Activated CD4-positive, alpha-beta T cell treated with anti-CD3 and anti-CD28 coated beads, Interleukin-2, amount 10 ng/mL, durations not matched to agents 24 days and 14 days (primary cell): ENCODE data around the gene ZFP82. TPM values are rescaled to one million over a fixed set of nuclear protein-coding genes. Genes with fewer than 3 reads are reported as not detected.

Source experiments
- DNase-seq: peaks from one replicate; pipeline ENCODE4 v3.0.0; 2022
- H3K27ac Mint-ChIP-seq: one replicate; pipeline ENCODE4 v1.8.0; 2022; ENCODE audit warnings: mild to moderate bottlenecking, mixed read lengths
- H3K27me3 Mint-ChIP-seq: one replicate; pipeline ENCODE4 v1.8.0; 2022; ENCODE audit warnings: mixed read lengths
- H3K36me3 Mint-ChIP-seq: one replicate; pipeline ENCODE4 v1.8.0; 2022; ENCODE audit warnings: low read depth, mild to moderate bottlenecking, mixed read lengths
- H3K4me1 Mint-ChIP-seq: one replicate; pipeline ENCODE4 v1.8.0; 2021; ENCODE audit warnings: mixed read lengths
- H3K4me3 Mint-ChIP-seq: one replicate; pipeline ENCODE4 v1.8.0; 2022; ENCODE audit warnings: mild to moderate bottlenecking, moderate library complexity, mixed read lengths
- H3K9me3 Mint-ChIP-seq: one replicate; pipeline ENCODE4 v1.8.0; 2021; ENCODE audit warnings: mixed read lengths
- intact Hi-C: fragments of 100-400 bp; cut with micrococcal nuclease; formaldehyde crosslinking; loops from one replicate; pipeline ENCODE4 v1.15.1; 2023
- total RNA-seq: library from RNA; stranded (reverse); gene quantifications from 2 replicates; pipeline ENCODE4 v1.2.3, GENCODE V29; 2022

ZFP82 gene
- total RNA-seq, 1 donor from 2014 or later = 4.4 TPM

GRCh38 chr19:36401475-36401874 lies 17.0 kb downstream of the ZFP82 start:
- H3K27ac Mint-ChIP-seq = no peak overlapping the region
- peaks cover 29% of the 10 kb centered on the region for H3K9me3 Mint-ChIP-seq

GRCh38 chr19:36398571-36398970 lies 19.9 kb downstream of the ZFP82 start:
- no peaks in the 10 kb centered on the region for H3K27me3 Mint-ChIP-seq
- no peak overlapping the region for H3K4me3 Mint-ChIP-seq
- intact Hi-C loops = no loop called here
- peaks cover 39% of the 10 kb centered on the region for H3K9me3 Mint-ChIP-seq
- no peaks in the 10 kb centered on the region for H3K4me1 Mint-ChIP-seq
- peaks cover 79% of the 10 kb centered on the region for H3K36me3 Mint-ChIP-seq
- H3K27ac Mint-ChIP-seq = no peak overlapping the region
- DNase-seq = no peak

More at GRCh38 chr19:36401475-36401874, 17.0 kb downstream of the ZFP82 start:
- intact Hi-C loops = no loop called here
- no peak overlapping the region for H3K4me3 Mint-ChIP-seq
- DNase-seq = no peak
- peaks cover 79% of the 10 kb centered on the region for H3K36me3 Mint-ChIP-seq
- no peaks in the 10 kb centered on the region for H3K27me3 Mint-ChIP-seq
- H3K4me1 Mint-ChIP-seq = no peaks in the 10 kb centered on the region

GRCh38 chr19:36392916-36393673 lies 25.3 kb downstream of the ZFP82 start:
- Mint-ChIP-seq H3K36me3 (peaks cover 57% of the 10 kb centered on the region), H3K27me3 (no peaks in the 10 kb centered on the region), H3K4me1 (no peaks in the 10 kb centered on the region), H3K9me3 (peaks cover 37% of the 10 kb centered on the region), H3K27ac (no peak overlapping the region), H3K4me3 (no peak overlapping the region)
- intact Hi-C loops = no loop called here
- no peak for DNase-seq

GRCh38 chr19:36379510-36379819 lies 39.0 kb downstream of the ZFP82 start:
- peaks cover 6% of the 10 kb centered on the region for H3K9me3 Mint-ChIP-seq
- H3K27ac Mint-ChIP-seq = peak overlapping the region; percentile 34

GRCh38 chr19:36378625-36379509 lies 39.6 kb downstream of the ZFP82 start, which contains the start of gene ZFP14:
Gene ZFP14 (minus strand): TSS chr19:36379201. CDS start chr19:36367892, 11,309 bp downstream.
- H3K4me3 Mint-ChIP-seq = peak within 1 kb of the TSS; percentile 84

More at GRCh38 chr19:36379510-36379819, 39.0 kb downstream of the ZFP82 start:
- H3K36me3 Mint-ChIP-seq = peaks cover 9% of the 10 kb centered on the region
- peak overlapping the region; percentile 84 for H3K4me3 Mint-ChIP-seq
- DNase-seq = no peak
- no peaks in the 10 kb centered on the region for H3K27me3 Mint-ChIP-seq
- H3K4me1 Mint-ChIP-seq = peaks cover 14% of the 10 kb centered on the region
- intact Hi-C loops = loop anchor here (1.0 to 5.0 kb wide), 9 partner anchors 39 to 698 kb away; partner anchors contain the start of genes ZFP82, ZNF146, ZNF260 and ZNF382

GRCh38 chr19:36377541-36378178 lies 40.8 kb downstream of the ZFP82 start:
- Mint-ChIP-seq H3K27ac (peak overlapping the region; percentile 8), H3K4me3 (peak overlapping the region; percentile 84), H3K9me3 (peaks cover 5% of the 10 kb centered on the region), H3K27me3 (no peaks in the 10 kb centered on the region), H3K4me1 (peaks cover 14% of the 10 kb centered on the region), H3K36me3 (peaks cover 13% of the 10 kb centered on the region)
- intact Hi-C loops = loop anchor here (2.0 to 5.0 kb wide), 5 partner anchors 41 to 700 kb away; partner anchors contain the start of genes ZFP82, ZNF146, ZNF382 and ZNF420
- no peak for DNase-seq

More at GRCh38 chr19:36378625-36379509, 39.6 kb downstream of the ZFP82 start, which contains the start of gene ZFP14:
- H3K36me3 Mint-ChIP-seq = peaks cover 9% of the 10 kb centered on the region
- DNase-seq = peak; percentile 98
- H3K9me3 Mint-ChIP-seq = peaks cover 6% of the 10 kb centered on the region
- no peaks in the 10 kb centered on the region for H3K27me3 Mint-ChIP-seq
- peaks cover 14% of the 10 kb centered on the region for H3K4me1 Mint-ChIP-seq
- intact Hi-C loops = loop anchor here (1.0 to 5.0 kb wide), 9 partner anchors 40 to 698 kb away; partner anchors contain the start of genes ZFP82, ZNF146, ZNF260 and ZNF382
- H3K27ac Mint-ChIP-seq = peak within 1 kb of the TSS; percentile 90

GRCh38 chr19:36373638-36374156 lies 44.7 kb downstream of the ZFP82 start:
- Mint-ChIP-seq H3K27me3 (no peaks in the 10 kb centered on the region), H3K9me3 (peaks cover 16% of the 10 kb centered on the region)
- intact Hi-C loops = no loop called here

GRCh38 chr19:36371886-36372285 lies 46.6 kb downstream of the ZFP82 start:
- Mint-ChIP-seq H3K4me1 (peaks cover 2% of the 10 kb centered on the region), H3K4me3 (no peak overlapping the region), H3K9me3 (peaks cover 16% of the 10 kb centered on the region), H3K27me3 (no peaks in the 10 kb centered on the region), H3K27ac (no peak overlapping the region), H3K36me3 (peaks cover 39% of the 10 kb centered on the region)
- intact Hi-C loops = no loop called here
- DNase-seq = no peak

More at GRCh38 chr19:36373638-36374156, 44.7 kb downstream of the ZFP82 start:
- H3K27ac Mint-ChIP-seq = no peak overlapping the region
- H3K4me3 Mint-ChIP-seq = no peak overlapping the region
- H3K4me1 Mint-ChIP-seq = peaks cover 14% of the 10 kb centered on the region
- no peak for DNase-seq
- H3K36me3 Mint-ChIP-seq = peaks cover 25% of the 10 kb centered on the region

- Mint-ChIP-seq H3K9me3 (peaks cover 11% of the 10 kb centered on the region), H3K27ac (no peak overlapping the region), H3K36me3 (peaks cover 76% of the 10 kb centered on the region), H3K27me3 (no peaks in the 10 kb centered on the region), H3K4me1 (no peaks in the 10 kb centered on the region), H3K4me3 (no peak overlapping the region)
- DNase-seq = no peak
- intact Hi-C loops = no loop called here
Observed at GRCh38 chr19:36363845-36364244, 54.6 kb downstream of the ZFP82 start.

Other genes with a start within 250 kb of the ZFP82 start
- gene ZNF565, start 204.0 kb downstream of the ZFP82 start, total RNA-seq = 1.6 and 2.2 TPM in 2 replicates
- gene ZNF146, start 203.5 kb downstream of the ZFP82 start, total RNA-seq = 84.6 and 90.3 TPM in 2 replicates
- gene ZFP14, start 39.4 kb downstream of the ZFP82 start, total RNA-seq = 2.2 and 3.2 TPM in 2 replicates
- gene ZNF566, start 70.9 kb upstream of the ZFP82 start, total RNA-seq = 7.2 and 8.5 TPM in 2 replicates
- gene ZNF260, start 109.6 kb upstream of the ZFP82 start, total RNA-seq = 6.7 and 8.0 TPM in 2 replicates
- 16.8 and 17.6 TPM in 2 replicates for gene ZNF529, start 154.6 kb upstream of the ZFP82 start, total RNA-seq
- gene ZNF382, start 186.7 kb upstream of the ZFP82 start, total RNA-seq = 9.5 and 13.2 TPM in 2 replicates
- gene ZNF461, start 248.2 kb upstream of the ZFP82 start, total RNA-seq = 5.4 and 6.1 TPM in 2 replicates